Mesenchymal stem cell (in vitro differentiated cells and primary cell): ENCODE data around the gene BCAS1.

ENCODE experiments used
- DNase-seq: peaks from one replicate; pipeline ENCODE4 v3.0.0-alpha.2; 2013
- H2AFZ ChIP-seq: one replicate; pipeline ENCODE4 v1.6.1; 2013; ENCODE audit warnings: low read depth, mild to moderate bottlenecking, control low read depth, inconsistent platforms, low read length, moderate library complexity
- H2AK5ac ChIP-seq: 2 replicates; pipeline ENCODE4 v1.6.1; 2013; ENCODE audit warnings: low read length, moderate library complexity, mild to moderate bottlenecking, inconsistent platforms; ENCODE audit not compliant: severe bottlenecking
- H2BK120ac ChIP-seq: one replicate; pipeline ENCODE4 v1.6.1; 2013; ENCODE audit warnings: low read depth, mild to moderate bottlenecking, inconsistent platforms, low read length, moderate library complexity
- H2BK12ac ChIP-seq, 2 experiments: one replicate each; pipeline ENCODE4 v1.6.1; 2013; ENCODE audit warnings: inconsistent platforms in 2 of 2, low read length in 2 of 2, mild to moderate bottlenecking in 2 of 2, moderate library complexity in 2 of 2, control low read depth in 1 of 2
- H2BK15ac ChIP-seq: one replicate; pipeline ENCODE4 v1.6.1; 2013; ENCODE audit warnings: mild to moderate bottlenecking, low read depth, inconsistent platforms; ENCODE audit not compliant: poor library complexity, severe bottlenecking
- H2BK5ac ChIP-seq: 2 replicates; pipeline ENCODE4 v1.6.1; 2013; ENCODE audit warnings: low read depth, mild to moderate bottlenecking, low read length, control low read depth, inconsistent platforms; ENCODE audit not compliant: poor library complexity, severe bottlenecking
- H3K14ac ChIP-seq, 2 experiments: one replicate each; pipeline ENCODE4 v1.6.1; 2013; ENCODE audit warnings: inconsistent platforms in 2 of 2, low read length in 2 of 2, control low read depth in 1 of 2, mild to moderate bottlenecking in 1 of 2, moderate library complexity in 1 of 2
- H3K18ac ChIP-seq, 2 experiments: one replicate each; pipeline ENCODE4 v1.6.1; 2013; ENCODE audit warnings: inconsistent platforms in 2 of 2, low read length in 2 of 2, control low read depth in 1 of 2, low read depth in 1 of 2, mild to moderate bottlenecking in 1 of 2
- H3K23ac ChIP-seq, 2 experiments: one replicate each; pipeline ENCODE4 v1.6.1; 2013; ENCODE audit warnings: inconsistent platforms in 2 of 2, low read length in 2 of 2, mild to moderate bottlenecking in 2 of 2, moderate library complexity in 2 of 2, control low read depth in 1 of 2
- H3K27ac ChIP-seq: 2 replicates; pipeline ENCODE4 v1.5.1; 2013; ENCODE audit warnings: mild to moderate bottlenecking, moderate library complexity, low read length, control low read depth, inconsistent platforms; ENCODE audit not compliant: poor library complexity, severe bottlenecking
- H3K27me3 ChIP-seq, 2 experiments: 2 replicates each; pipeline versions ENCODE4 v1.6.1 to v1.7.0; 2013; ENCODE audit warnings: low read length in 2 of 2, mild to moderate bottlenecking in 2 of 2, moderate library complexity in 2 of 2, control low read depth in 1 of 2, inconsistent platforms in 1 of 2; ENCODE audit not compliant: control insufficient read depth in 1 of 2, insufficient read depth in 1 of 2
- H3K36me3 ChIP-seq, 2 experiments: 2 replicates each; pipeline versions ENCODE4 v1.6.1 to v1.7.0; 2013; ENCODE audit warnings: low read length in 2 of 2, control low read depth in 1 of 2, inconsistent platforms in 1 of 2, low read depth in 1 of 2, mild to moderate bottlenecking in 1 of 2; ENCODE audit not compliant: insufficient read depth in 2 of 2, control insufficient read depth in 1 of 2
- H3K4ac ChIP-seq, 2 experiments: one replicate each; pipeline ENCODE4 v1.6.1; 2013; ENCODE audit warnings: inconsistent platforms in 2 of 2, low read length in 2 of 2, mild to moderate bottlenecking in 2 of 2, moderate library complexity in 2 of 2, control low read depth in 1 of 2, low read depth in 1 of 2
- H3K4me1 ChIP-seq: 2 replicates; pipeline ENCODE4 v1.6.1; 2013; ENCODE audit warnings: low read depth, low read length, control low read depth; ENCODE audit not compliant: control insufficient read depth, insufficient read depth
- H3K4me2 ChIP-seq: 2 replicates; pipeline ENCODE4 v1.6.1; 2013; ENCODE audit warnings: low read length, mild to moderate bottlenecking, inconsistent platforms; ENCODE audit not compliant: poor library complexity, severe bottlenecking
- H3K4me3 ChIP-seq, 2 experiments: 2 replicates each; pipeline versions ENCODE4 v1.5.1 to v1.7.0; 2013; ENCODE audit warnings: low read length in 2 of 2, mild to moderate bottlenecking in 2 of 2, control low read depth in 1 of 2, low read depth in 1 of 2; ENCODE audit not compliant: insufficient read depth in 1 of 2
- H3K79me1 ChIP-seq: replicated peaks from 2 replicates; pipeline ENCODE4 v1.6.1; 2013; ENCODE audit warnings: mild to moderate bottlenecking, control low read depth, low read length, inconsistent platforms; ENCODE audit not compliant: poor library complexity, severe bottlenecking
- H3K9ac ChIP-seq: 2 replicates; pipeline ENCODE4 v1.7.0; 2013; ENCODE audit warnings: mild to moderate bottlenecking, low read length, moderate library complexity
- H3K9me3 ChIP-seq: 2 replicates; pipeline ENCODE4 v1.7.0; 2013; ENCODE audit warnings: mild to moderate bottlenecking, low read length; ENCODE audit not compliant: control insufficient read depth
- H4K8ac ChIP-seq: one replicate; pipeline ENCODE4 v1.6.1; 2013; ENCODE audit warnings: inconsistent platforms, mild to moderate bottlenecking, low read length, moderate library complexity
- H4K91ac ChIP-seq: one replicate; pipeline ENCODE4 v1.6.1; 2013; ENCODE audit warnings: mild to moderate bottlenecking, low read length, inconsistent platforms
- WGBS: methylation state at CpG from one replicate; pipeline ENCODE4 v1.1.7; 2013; ENCODE audit warnings: mixed read lengths; 5-methylcytosine and 5-hydroxymethylcytosine counted together

BCAS1 gene

DNA sequence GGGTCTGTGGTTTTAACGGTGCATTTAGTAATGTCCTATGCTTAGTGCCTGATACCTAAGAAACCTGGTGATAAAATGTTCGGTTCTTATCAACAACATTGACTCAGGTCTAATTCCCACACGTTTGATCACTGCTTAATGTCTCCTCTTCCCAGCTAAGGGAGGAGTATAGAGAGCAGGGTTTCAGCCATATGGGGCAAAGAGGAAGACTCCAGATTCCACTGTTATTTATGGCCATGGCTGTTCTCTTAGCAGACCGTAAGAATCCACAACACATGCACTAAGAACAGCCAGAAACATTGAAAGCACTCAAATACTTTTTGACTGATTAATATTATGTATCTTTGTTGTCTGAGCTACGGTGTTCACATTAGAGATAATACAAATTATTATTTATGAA lies 112.1 kb downstream of the BCAS1 start:
- no peaks in the 10 kb centered on the region for H3K27me3 ChIP-seq
- H3K27ac ChIP-seq, result no peak overlapping the region
- peaks cover 2% of the 10 kb centered on the region for H3K9me3 ChIP-seq
- H3K79me1 ChIP-seq, result no peaks in the 10 kb centered on the region
- H3K14ac ChIP-seq, result no peak overlapping the region
- H2AFZ ChIP-seq, result no peak overlapping the region
- no peak overlapping the region for H3K18ac ChIP-seq
- no peaks in the 10 kb centered on the region for H3K36me3 ChIP-seq
- H3K4me1 ChIP-seq, result peaks cover 2% of the 10 kb centered on the region
- 57% methylated on average over 2 of the region's 5 CpGs for WGBS
- no peak overlapping the region for H2BK15ac ChIP-seq
- DNase-seq, result no peak
- H2BK5ac ChIP-seq, result no peak overlapping the region
- H2AK5ac ChIP-seq, result no peak overlapping the region
- no peak overlapping the region for H3K4me2 ChIP-seq
- no peak overlapping the region for H2BK12ac ChIP-seq
- no peak overlapping the region for H4K91ac ChIP-seq
- H3K9ac ChIP-seq, result peak overlapping the region; percentile 57
- no peak overlapping the region for H3K4me3 ChIP-seq
- H3K23ac ChIP-seq, result no peak overlapping the region
- no peak overlapping the region for H4K8ac ChIP-seq
- no peak overlapping the region for H3K4ac ChIP-seq
- H2BK120ac ChIP-seq, result no peak overlapping the region

DNA sequence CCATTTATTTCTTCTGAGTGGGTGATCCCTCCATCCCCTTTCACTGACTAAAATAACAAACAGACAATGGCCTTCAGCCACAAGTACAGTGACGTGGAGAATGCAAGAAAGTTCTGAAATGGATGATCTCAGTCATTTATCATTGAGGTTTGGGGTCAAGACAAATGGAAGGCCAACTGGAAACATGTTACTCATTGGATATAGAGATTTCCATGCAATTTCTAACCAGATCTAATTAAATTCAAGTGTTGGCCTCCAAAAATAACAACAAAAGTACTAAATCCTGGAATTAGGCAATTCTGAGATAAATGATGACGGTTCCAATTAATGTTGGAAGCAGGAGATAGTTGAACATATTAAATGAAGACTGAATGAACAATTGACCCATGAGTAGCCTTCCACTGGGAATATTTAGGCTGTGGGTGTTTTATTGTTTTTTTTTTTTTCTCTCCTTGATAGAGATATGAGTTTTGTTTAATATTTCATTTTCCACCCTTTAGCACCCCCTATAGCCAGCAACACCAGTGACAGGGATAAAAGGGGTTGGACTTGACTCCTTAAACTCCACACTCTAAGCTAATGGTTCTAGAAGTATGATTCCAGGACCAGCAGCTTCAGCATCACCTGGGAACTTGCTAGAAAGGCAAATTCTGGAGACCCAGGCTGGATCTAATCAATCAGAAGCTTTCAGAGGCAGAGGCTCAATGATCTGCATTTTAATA lies 112.8 kb downstream of the BCAS1 start:
- no peak overlapping the region for H2AK5ac ChIP-seq
- no peaks in the 10 kb centered on the region for H3K36me3 ChIP-seq
- H3K18ac ChIP-seq, result no peak overlapping the region
- no peak overlapping the region for H3K4ac ChIP-seq
- no peak overlapping the region for H4K91ac ChIP-seq
- no peaks in the 10 kb centered on the region for H3K27me3 ChIP-seq
- H3K9ac ChIP-seq, result peak overlapping the region; percentile 57
- no peak overlapping the region for H3K14ac ChIP-seq
- H3K4me3 ChIP-seq, result no peak overlapping the region
- H3K27ac ChIP-seq, result no peak overlapping the region
- H2BK15ac ChIP-seq, result no peak overlapping the region
- H2BK120ac ChIP-seq, result no peak overlapping the region
- no peak overlapping the region for H2BK5ac ChIP-seq
- H3K4me1 ChIP-seq, result peaks cover 2% of the 10 kb centered on the region
- no peak for DNase-seq
- no peak overlapping the region for H3K4me2 ChIP-seq
- H3K79me1 ChIP-seq, result no peaks in the 10 kb centered on the region
- H2BK12ac ChIP-seq, result no peak overlapping the region
- no peak overlapping the region for H4K8ac ChIP-seq
- H2AFZ ChIP-seq, result no peak overlapping the region
- 67% methylated on average over 1 of the region's 2 CpGs for WGBS
- no peak overlapping the region for H3K23ac ChIP-seq
- H3K9me3 ChIP-seq, result peaks cover 7% of the 10 kb centered on the region

DNA sequence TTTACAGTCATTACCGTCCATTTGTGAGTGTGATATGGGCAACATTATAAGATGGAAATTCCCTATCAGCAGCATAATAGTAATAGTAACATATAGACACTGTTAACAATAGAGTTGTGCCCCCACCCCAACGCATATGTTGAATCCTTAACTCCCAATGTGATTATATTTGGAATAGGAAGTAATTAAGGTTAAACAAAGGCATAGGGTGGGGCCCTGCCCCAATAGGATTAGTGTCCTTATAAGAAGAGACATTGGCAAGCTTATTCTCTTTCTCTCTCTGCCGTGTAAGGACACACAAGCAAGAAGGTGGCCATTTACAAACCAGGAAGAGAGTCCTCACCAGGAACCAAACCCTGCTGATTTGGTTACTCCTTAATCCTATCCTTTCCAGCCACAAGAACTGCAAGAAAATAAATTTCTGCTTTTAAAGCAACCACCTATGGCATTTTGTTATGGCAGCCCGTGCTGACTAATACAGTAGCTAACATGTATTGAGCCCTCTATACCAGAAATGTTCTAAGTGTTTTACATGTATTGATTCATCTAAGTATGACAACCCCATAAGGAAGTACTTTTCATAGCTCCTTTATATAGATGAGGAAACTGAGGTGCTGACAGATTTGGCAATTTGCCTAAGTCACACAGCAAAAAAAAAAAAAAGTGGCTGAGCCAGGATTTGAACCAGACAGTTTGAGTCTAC lies 114.2 kb downstream of the BCAS1 start:
- Histone ChIP-seq H2BK5ac (no peak overlapping the region), H2AFZ (no peak overlapping the region), H2BK120ac (no peak overlapping the region), H3K27ac (no peak overlapping the region), H2BK15ac (no peak overlapping the region), H3K4ac (no peak overlapping the region), H4K8ac (no peak overlapping the region), H3K9me3 (peaks cover 10% of the 10 kb centered on the region), H3K4me2 (no peak overlapping the region), H3K9ac (no peak overlapping the region), H3K4me1 (peaks cover 2% of the 10 kb centered on the region), H3K36me3 (no peaks in the 10 kb centered on the region), H3K27me3 (no peaks in the 10 kb centered on the region), H2BK12ac (no peak overlapping the region), H3K23ac (no peak overlapping the region), H3K4me3 (no peak overlapping the region), H3K18ac (no peak overlapping the region), H2AK5ac (no peak overlapping the region), H3K79me1 (no peaks in the 10 kb centered on the region), H4K91ac (no peak overlapping the region), H3K14ac (no peak overlapping the region)
- no peak for DNase-seq
- 97% methylated on average over 1 of the region's 4 CpGs for WGBS

DNA sequence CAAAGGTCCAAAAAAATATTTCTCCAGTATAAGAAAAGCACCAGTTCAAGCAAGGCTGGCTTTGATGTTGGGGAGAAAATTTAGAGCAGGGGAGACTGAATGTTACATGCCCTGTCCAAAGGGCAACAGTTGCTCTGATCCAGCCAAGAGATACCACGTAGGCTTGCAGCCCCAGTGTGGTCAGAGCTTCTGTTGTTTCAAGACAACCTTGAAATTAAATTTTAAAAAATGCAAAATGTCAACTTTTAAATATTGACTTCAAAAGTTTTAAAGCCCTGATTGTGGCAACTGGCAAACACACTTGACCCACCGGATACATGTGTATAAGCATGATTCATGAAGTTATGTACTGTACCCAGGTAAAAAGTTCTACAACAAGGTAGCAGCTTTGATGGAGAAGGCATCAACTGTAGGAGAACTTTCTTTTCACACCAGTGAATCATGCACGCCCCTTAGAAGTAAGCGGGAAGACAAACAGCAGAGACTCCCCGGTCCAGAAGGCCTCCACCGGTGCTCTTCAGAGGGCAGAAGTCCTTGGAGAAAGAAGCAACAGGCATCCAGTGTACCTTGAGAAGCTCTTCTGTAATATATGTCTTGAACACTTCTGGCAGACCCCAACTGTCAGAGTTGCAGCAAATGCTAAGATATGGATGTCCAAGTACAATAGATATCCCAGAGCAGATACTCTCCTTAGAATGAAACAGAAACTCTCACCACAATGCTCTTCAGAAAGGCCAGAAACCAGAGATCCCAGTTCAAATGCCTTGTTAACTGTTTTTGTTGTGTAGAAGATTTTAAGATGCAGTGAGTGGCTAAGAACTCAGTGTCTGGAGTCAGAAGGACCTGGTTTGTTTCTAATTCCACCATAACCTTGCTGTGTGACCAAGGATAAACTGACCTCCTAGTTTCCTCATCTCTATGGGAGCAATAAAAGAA lies 115.4 kb downstream of the BCAS1 start:
- no peak overlapping the region for H3K23ac ChIP-seq
- no peaks in the 10 kb centered on the region for H3K36me3 ChIP-seq
- no peak overlapping the region for H3K9ac ChIP-seq
- H2BK12ac ChIP-seq, result no peak overlapping the region
- no peak overlapping the region for H2AK5ac ChIP-seq
- no peak overlapping the region for H4K8ac ChIP-seq
- 97% methylated on average over 5 of the region's 6 CpGs for WGBS
- DNase-seq, result no peak
- peaks cover 2% of the 10 kb centered on the region for H3K4me1 ChIP-seq
- H3K9me3 ChIP-seq, result peaks cover 10% of the 10 kb centered on the region
- no peak overlapping the region for H3K14ac ChIP-seq
- H3K79me1 ChIP-seq, result no peaks in the 10 kb centered on the region
- no peak overlapping the region for H3K4me2 ChIP-seq
- no peak overlapping the region for H4K91ac ChIP-seq
- H3K27ac ChIP-seq, result no peak overlapping the region
- no peak overlapping the region for H3K4ac ChIP-seq
- no peak overlapping the region for H2BK5ac ChIP-seq
- H2BK120ac ChIP-seq, result no peak overlapping the region
- no peak overlapping the region for H3K18ac ChIP-seq
- no peaks in the 10 kb centered on the region for H3K27me3 ChIP-seq
- H2BK15ac ChIP-seq, result no peak overlapping the region
- no peak overlapping the region for H2AFZ ChIP-seq
- H3K4me3 ChIP-seq, result no peak overlapping the region
